Body of pancreas (tissue), 4 donors: ENCODE data around the gene FER.

Experiments
- POLR2A ChIP-seq, 3 donors: fragments of 450-650 bp; IDR thresholded peaks; one replicate each; pipeline ENCODE4 v1.6.1; 2016; ENCODE audit warnings: antibody characterized with exemption in 3 of 3, mild to moderate bottlenecking in 2 of 3
- TF ChIP-seq, protein P1 (sequence below), 7 experiments: fragments of 450-650 bp in 4 of 7; fragments of 200-600 bp in 3 of 7; sonication (generic) in 3 of 7; IDR thresholded peaks; one replicate each; pipeline ENCODE4 v1.5.1; 2016 to 2019; ENCODE audit warnings: antibody characterized with exemption in 7 of 7

DNA sequence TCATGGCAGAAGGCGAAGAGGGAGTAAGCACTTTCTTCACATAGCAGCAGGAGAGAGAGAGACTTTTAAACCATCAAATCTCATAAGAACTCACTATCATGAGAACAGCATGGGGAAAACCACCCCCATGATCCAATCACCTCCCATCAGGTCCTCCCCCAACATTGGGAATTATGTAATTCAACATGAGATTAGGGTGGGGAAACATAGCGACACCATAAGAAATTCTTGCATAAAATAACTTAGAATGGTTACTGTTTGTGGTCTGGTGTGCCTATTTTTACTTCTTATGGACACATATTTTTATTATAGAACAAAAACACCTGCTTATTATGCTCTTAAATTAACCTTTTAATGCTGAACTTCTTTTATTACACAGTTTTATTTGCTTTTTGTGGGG, 364.0 kb downstream of the FER start:
- TF ChIP-seq POLR2A (IDR thresholded peaks at IDR 0.05) = no peak
- TF ChIP-seq, protein P1, sequence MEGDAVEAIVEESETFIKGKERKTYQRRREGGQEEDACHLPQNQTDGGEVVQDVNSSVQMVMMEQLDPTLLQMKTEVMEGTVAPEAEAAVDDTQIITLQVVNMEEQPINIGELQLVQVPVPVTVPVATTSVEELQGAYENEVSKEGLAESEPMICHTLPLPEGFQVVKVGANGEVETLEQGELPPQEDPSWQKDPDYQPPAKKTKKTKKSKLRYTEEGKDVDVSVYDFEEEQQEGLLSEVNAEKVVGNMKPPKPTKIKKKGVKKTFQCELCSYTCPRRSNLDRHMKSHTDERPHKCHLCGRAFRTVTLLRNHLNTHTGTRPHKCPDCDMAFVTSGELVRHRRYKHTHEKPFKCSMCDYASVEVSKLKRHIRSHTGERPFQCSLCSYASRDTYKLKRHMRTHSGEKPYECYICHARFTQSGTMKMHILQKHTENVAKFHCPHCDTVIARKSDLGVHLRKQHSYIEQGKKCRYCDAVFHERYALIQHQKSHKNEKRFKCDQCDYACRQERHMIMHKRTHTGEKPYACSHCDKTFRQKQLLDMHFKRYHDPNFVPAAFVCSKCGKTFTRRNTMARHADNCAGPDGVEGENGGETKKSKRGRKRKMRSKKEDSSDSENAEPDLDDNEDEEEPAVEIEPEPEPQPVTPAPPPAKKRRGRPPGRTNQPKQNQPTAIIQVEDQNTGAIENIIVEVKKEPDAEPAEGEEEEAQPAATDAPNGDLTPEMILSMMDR (IDR thresholded peaks at IDR 0.05) = no peak
